GM12891 (cell line): Measurements from ENCODE around the gene ADCY1.

Source experiments
- POLR2A ChIP-seq: IDR thresholded peaks from 2 replicates; pipeline ENCODE4 v1.6.1; 2011; ENCODE audit warnings: low read depth, low read length, control low read depth
- POLR2AphosphoS5 ChIP-seq: IDR thresholded peaks from 2 replicates; pipeline ENCODE4 v1.6.1; 2011; ENCODE audit warnings: low read depth, low read length, control low read depth
- POU2F2 ChIP-seq: IDR thresholded peaks from 2 replicates; pipeline ENCODE4 v1.6.1; 2011; ENCODE audit warnings: low read depth, mild to moderate bottlenecking, control low read depth, low read length, moderate library complexity

GRCh38 chr7:45593121-45593541, 19.0 kb downstream of the ADCY1 start:
- TF ChIP-seq POLR2A (no peak), POU2F2 (no peak), POLR2AphosphoS5 (no peak)
